Gastrocnemius medialis (tissue), 4 donors: ENCODE data around the gene ZNF689. TPM values are rescaled to one million over a fixed set of nuclear protein-coding genes. Genes with fewer than 3 reads are reported as not detected.

Source experiments
- ATAC-seq, 2 donors: fragments of 150-250 bp; one replicate each; pipeline ENCODE4 v1.9.1; 2016
- DNase-seq, 2 donors: peaks; one replicate each; pipeline ENCODE4 v3.0.0-alpha.2; 2019
- H3K27ac ChIP-seq, 4 donors: fragments of 200-600 bp; sonication (generic); 1 replicate in 1 of 4; 2 replicates in 3 of 4; pipeline ENCODE4 v1.5.1; 2016 to 2018; ENCODE audit warnings: mild to moderate bottlenecking in 2 of 4, moderate library complexity in 1 of 4
- H3K27me3 ChIP-seq, 3 donors: fragments of 200-600 bp; sonication (generic) in 2 of 3; 1 replicate in 1 of 3; 2 replicates in 2 of 3; pipeline versions ENCODE4 v1.5.1 to v1.6.0; 2016 to 2019; ENCODE audit warnings: mild to moderate bottlenecking in 1 of 3, moderate library complexity in 1 of 3
- H3K36me3 ChIP-seq, 2 donors: fragments of 200-600 bp; sonication (generic) in 1 of 2; one replicate each; pipeline ENCODE4 v1.5.1; 2017 to 2018
- H3K4me1 ChIP-seq, 2 donors: fragments of 200-600 bp; sonication (generic) in 1 of 2; one replicate each; pipeline ENCODE4 v1.5.1; 2016 to 2017; ENCODE audit warnings: mild to moderate bottlenecking in 2 of 2
- H3K4me3 ChIP-seq, 4 donors: fragments of 200-600 bp; sonication (generic) in 3 of 4; 1 replicate in 1 of 4; 2 replicates in 3 of 4; pipeline ENCODE4 v1.5.1; 2016 to 2019; ENCODE audit warnings: mild to moderate bottlenecking in 2 of 4
- H3K9me3 ChIP-seq, 3 donors: fragments of 200-600 bp; sonication (generic) in 2 of 3; 1 replicate in 1 of 3; 2 replicates in 2 of 3; pipeline ENCODE4 v1.5.1; 2016 to 2019
- CTCF ChIP-seq, 5 experiments: fragments of 450-650 bp in 3 of 5; fragments of 200-600 bp in 2 of 5; sonication (generic) in 2 of 5; IDR thresholded peaks in 4 of 5; conservative IDR thresholded peaks in 1 of 5; 1 replicate in 4 of 5; 2 replicates in 1 of 5; pipeline ENCODE4 v1.5.1; 2016 to 2019; ENCODE audit warnings: antibody characterized with exemption in 5 of 5, mild to moderate bottlenecking in 3 of 5, moderate library complexity in 3 of 5
- POLR2A ChIP-seq, 2 donors: fragments of 450-650 bp; IDR thresholded peaks; one replicate each; pipeline ENCODE4 v1.6.1; 2017; ENCODE audit warnings: antibody characterized with exemption in 2 of 2, mild to moderate bottlenecking in 2 of 2, moderate library complexity in 2 of 2
- in situ Hi-C, 4 donors: fragments of 200-750 bp; cut with MboI; loops; one replicate each; pipeline versions ENCODE4 v1.15.0 to v1.8.0; 2017; ENCODE audit warnings: low sequenced_read_pairs in 4 of 4
- intact Hi-C: fragments of 100-400 bp; cut with DNase I; formaldehyde crosslinking; loops from one replicate; pipeline ENCODE4 v1.15.1; 2023; ENCODE audit warnings: low total_unique reads
- total RNA-seq, 4 donors: library from RNA; depleted of rRNA; stranded (reverse); fragments of >200 nt; gene quantifications; one replicate each; pipeline versions ENCODE4 v1.1.0 to v1.2.3, GENCODE V29; 2016

The ZNF689 gene
- total RNA-seq, 4 donors from 2014 or later = 2.9 to 6.3 (median 6.1) TPM

- in situ Hi-C loops = loop anchor here in 3 of 4 donors (10.0 to 25.0 kb wide), 2 partner anchors 192 to 194 kb away; partner anchors contain the start of genes DCTPP1 (in 3 of the 3) and SEPHS2 (in 1 of the 3)
- no peaks in the 10 kb centered on the region for H3K27me3 ChIP-seq
- peak; percentile 88 to 95 for ATAC-seq
- TF ChIP-seq CTCF (IDR thresholded peaks at IDR 0.05 in 4 of 5, conservative IDR thresholded peaks at IDR 0.05 in 1 of 5) (peak; percentile 80 to 91 (median 86)), POLR2A (IDR thresholded peaks at IDR 0.05) (no peak)
- no peaks in the 10 kb centered on the region for H3K4me1 ChIP-seq
- no peaks in the 10 kb centered on the region for H3K9me3 ChIP-seq
- H3K4me3 ChIP-seq = peak overlapping the region; percentile 30 to 41 (median 34)
- peak overlapping the region; percentile 39 to 71 (median 61) for H3K27ac ChIP-seq
- no peaks in the 10 kb centered on the region for H3K36me3 ChIP-seq
- intact Hi-C loops = loop anchor here (1.0 to 5.0 kb wide), 3 partner anchors 44 to 197 kb away; partner anchors contain the start of genes DCTPP1 and ZNF785
- peak; percentile 54 to 73 for DNase-seq
Measured at GRCh38 chr16:30628628-30629540, 18.7 kb upstream of the ZNF689 start.

- DNase-seq (no peak), ATAC-seq (no peak)
- Histone ChIP-seq H3K36me3 (no peaks in the 10 kb centered on the region), H3K27ac (no peak overlapping the region), H3K27me3 (no peaks in the 10 kb centered on the region), H3K4me1 (no peaks in the 10 kb centered on the region), H3K9me3 (no peaks in the 10 kb centered on the region), H3K4me3 (no peak overlapping the region)
- TF ChIP-seq POLR2A (IDR thresholded peaks at IDR 0.05) = no peak
- no peak for TF ChIP-seq CTCF (IDR thresholded peaks at IDR 0.05 in 4 of 5, conservative IDR thresholded peaks at IDR 0.05 in 1 of 5)
- intact Hi-C loops = loop anchor here (5.0 kb wide), 1 partner anchor 194 kb away; the partner anchor contains the start of gene DCTPP1
- in situ Hi-C loops = loop anchor here in 3 of 4 donors (10.0 to 25.0 kb wide), 2 partner anchors 189 to 191 kb away; partner anchors contain the start of genes DCTPP1 (in 3 of the 3) and SEPHS2 (in 1 of the 3)
Measured at GRCh38 chr16:30626236-30626635, 16.0 kb upstream of the ZNF689 start.

GRCh38 chr16:30623536-30624283, 13.5 kb upstream of the ZNF689 start:
- Histone ChIP-seq H3K36me3 (no peaks in the 10 kb centered on the region), H3K4me3 (no peak overlapping the region), H3K9me3 (no peaks in the 10 kb centered on the region), H3K27ac (no peak overlapping the region), H3K27me3 (no peaks in the 10 kb centered on the region), H3K4me1 (no peaks in the 10 kb centered on the region)
- DNase-seq (no peak), ATAC-seq (no peak)
- in situ Hi-C loops = loop anchor here in 2 of 4 donors (10.0 kb wide), 1 partner anchor 189 kb away; the partner anchor contains the start of gene DCTPP1 (in 2 of the 2)
- intact Hi-C loops = no loop called here
- no peak for TF ChIP-seq CTCF (IDR thresholded peaks at IDR 0.05 in 4 of 5, conservative IDR thresholded peaks at IDR 0.05 in 1 of 5)
- TF ChIP-seq POLR2A (IDR thresholded peaks at IDR 0.05) = no peak

- no peak overlapping the region for H3K4me3 ChIP-seq
- ATAC-seq = no peak
- DNase-seq = no peak
- TF ChIP-seq POLR2A (IDR thresholded peaks at IDR 0.05) = no peak
- TF ChIP-seq CTCF (IDR thresholded peaks at IDR 0.05 in 4 of 5, conservative IDR thresholded peaks at IDR 0.05 in 1 of 5) = no peak
- H3K9me3 ChIP-seq = no peaks in the 10 kb centered on the region
- H3K36me3 ChIP-seq = no peaks in the 10 kb centered on the region
- H3K27ac ChIP-seq = no peak overlapping the region
- intact Hi-C loops = no loop called here
- in situ Hi-C loops = loop anchor here in 2 of 4 donors (10.0 kb wide), 1 partner anchor 188 kb away; the partner anchor contains the start of gene DCTPP1 (in 2 of the 2)
- no peaks in the 10 kb centered on the region for H3K27me3 ChIP-seq
- H3K4me1 ChIP-seq = no peaks in the 10 kb centered on the region
Measured at GRCh38 chr16:30622455-30623032, 12.4 kb upstream of the ZNF689 start.
